ENCODE results near the gene IKZF5. TPM values are rescaled to one million over a fixed set of nuclear protein-coding genes. Genes with fewer than 3 reads are reported as not detected.

Gene IKZF5
- 10 to 100 TPM in 1 of 4 donors, 1 to 10 TPM in 3; 6.2 to 11.1 (median 7.1) TPM for total RNA-seq

DNA sequence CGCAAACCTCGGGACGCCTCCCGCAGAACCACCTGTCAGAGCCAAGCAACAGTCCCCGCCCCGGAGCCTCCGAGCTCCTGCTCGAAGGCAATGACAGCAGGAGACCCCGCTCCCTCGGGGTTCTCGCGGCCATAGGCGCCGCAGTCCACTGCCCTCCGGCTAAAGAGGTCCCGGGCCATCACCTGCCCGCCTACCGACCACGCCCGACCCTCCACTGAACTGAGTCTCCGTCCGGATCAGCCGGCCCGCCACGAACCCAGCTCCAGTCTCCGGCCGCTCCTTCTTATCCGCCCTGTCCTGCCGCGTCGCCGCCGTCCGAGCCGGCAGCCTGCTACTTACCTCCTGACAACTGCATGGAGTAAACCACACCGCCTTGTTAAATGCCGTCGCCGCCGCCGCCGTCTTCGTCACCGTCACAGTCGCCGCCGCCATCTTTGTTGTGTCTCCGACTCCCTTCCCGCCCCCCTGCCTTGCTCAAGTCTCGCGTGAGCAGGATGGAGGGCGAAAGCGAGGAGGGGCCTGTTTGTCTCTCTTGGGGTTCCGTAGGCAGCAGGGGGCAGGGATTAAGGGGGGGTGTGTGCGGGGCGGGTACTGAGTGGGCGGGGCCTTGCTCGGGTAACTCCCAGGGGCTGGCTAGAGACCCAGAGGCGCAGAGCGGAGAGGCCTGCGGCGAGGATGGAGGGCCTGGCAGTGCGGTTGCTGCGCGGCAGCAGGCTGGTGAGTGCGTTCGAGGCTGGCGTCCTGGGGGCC, at the start of gene IKZF5, which contains the start of gene ACADSB:
IKZF5 (minus strand) TSS at position 441 of the 750 bp plus-strand sequence. CDS start 10,170 bp downstream, outside the sequence.
ACADSB (plus strand) TSS at position 652 of the 750 bp plus-strand sequence; CDS start at position 676, 24 bp downstream.
- 1% methylated on average over 59 of the region's 68 CpGs; no CpG with 5 or more reads in 1 of the 2 donors for WGBS, 2 donors (ENCODE audit: low coverage in 1 of 2)
- Histone ChIP-seq H3K27ac (peak within 1 kb of the TSS; percentile 91 to 96 (median 93)), H3K36me3 (no peaks in the 10 kb centered on the region), H3K4me3 (peak within 1 kb of the TSS; percentile 85 to 100 (median 94)), H3K27me3 (no peaks in the 10 kb centered on the region), H3K4me1 (peaks cover 0 to 34% (median 19%) of the 10 kb centered on the region in 4 donors), H3K9me3 (no peaks in the 10 kb centered on the region)
- intact Hi-C loops (cut with DNase I; ENCODE audit: low total_unique reads) (loop anchor here (1.0 kb wide), 1 partner anchor 28 kb away; the partner anchor contains the start of gene PSTK), in situ Hi-C loops (cut with MboI; ENCODE audit: low pct_ligation_motif_present in 1 of 4, low pct_unique_long_range_greater_than_20kb in 1 of 4, low sequenced_read_pairs in 3 of 4) (no loop called here)
- peak; percentile 97 for DNase-seq
- TF ChIP-seq POLR2AphosphoS5 (IDR thresholded peaks at IDR 0.05) = peak; percentile 92 to 95 (median 95)
- TF ChIP-seq POLR2A (IDR thresholded peaks at IDR 0.05) = peak; percentile 88
- TF ChIP-seq EP300 (IDR thresholded peaks at IDR 0.05; ENCODE audit: low read depth) = no peak
- TF ChIP-seq, protein P1, sequence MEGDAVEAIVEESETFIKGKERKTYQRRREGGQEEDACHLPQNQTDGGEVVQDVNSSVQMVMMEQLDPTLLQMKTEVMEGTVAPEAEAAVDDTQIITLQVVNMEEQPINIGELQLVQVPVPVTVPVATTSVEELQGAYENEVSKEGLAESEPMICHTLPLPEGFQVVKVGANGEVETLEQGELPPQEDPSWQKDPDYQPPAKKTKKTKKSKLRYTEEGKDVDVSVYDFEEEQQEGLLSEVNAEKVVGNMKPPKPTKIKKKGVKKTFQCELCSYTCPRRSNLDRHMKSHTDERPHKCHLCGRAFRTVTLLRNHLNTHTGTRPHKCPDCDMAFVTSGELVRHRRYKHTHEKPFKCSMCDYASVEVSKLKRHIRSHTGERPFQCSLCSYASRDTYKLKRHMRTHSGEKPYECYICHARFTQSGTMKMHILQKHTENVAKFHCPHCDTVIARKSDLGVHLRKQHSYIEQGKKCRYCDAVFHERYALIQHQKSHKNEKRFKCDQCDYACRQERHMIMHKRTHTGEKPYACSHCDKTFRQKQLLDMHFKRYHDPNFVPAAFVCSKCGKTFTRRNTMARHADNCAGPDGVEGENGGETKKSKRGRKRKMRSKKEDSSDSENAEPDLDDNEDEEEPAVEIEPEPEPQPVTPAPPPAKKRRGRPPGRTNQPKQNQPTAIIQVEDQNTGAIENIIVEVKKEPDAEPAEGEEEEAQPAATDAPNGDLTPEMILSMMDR (IDR thresholded peaks at IDR 0.05) = no peak

DNA sequence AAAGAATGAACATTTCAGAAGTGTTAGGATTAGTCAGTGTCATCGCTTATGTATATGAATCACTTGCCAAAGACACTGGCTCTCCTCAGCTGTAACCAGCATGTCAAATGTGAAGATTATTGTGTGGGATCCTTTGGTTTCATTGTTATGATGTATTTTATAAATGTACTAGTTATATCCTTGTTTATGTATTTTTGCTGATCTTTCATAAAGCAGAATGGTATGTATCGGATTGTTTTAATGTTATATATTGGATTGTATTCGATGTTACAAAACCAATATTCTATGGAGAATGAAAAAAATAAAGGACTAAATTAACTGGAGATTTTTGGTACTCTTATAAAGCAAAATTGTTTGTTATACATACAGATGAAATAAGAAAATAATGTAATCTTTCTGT, 49.4 kb upstream of the IKZF5 start:
- no peaks in the 10 kb centered on the region for H3K9me3 ChIP-seq
- no peak for TF ChIP-seq POLR2A (IDR thresholded peaks at IDR 0.05)
- TF ChIP-seq POLR2AphosphoS5 (IDR thresholded peaks at IDR 0.05) = no peak
- no peak overlapping the region for H3K27ac ChIP-seq
- WGBS, 2 donors (ENCODE audit: low coverage in 1 of 2) = 93 to 94% methylated on average over 3 of the region's 3 CpGs
- no peaks in the 10 kb centered on the region for H3K27me3 ChIP-seq
- in situ Hi-C loops (cut with MboI; ENCODE audit: low pct_ligation_motif_present in 1 of 4, low pct_unique_long_range_greater_than_20kb in 1 of 4, low sequenced_read_pairs in 3 of 4) = no loop called here
- peaks cover 0 to 11% (median 3%) of the 10 kb centered on the region in 4 donors for H3K36me3 ChIP-seq
- H3K4me3 ChIP-seq = no peak overlapping the region
- intact Hi-C loops (cut with DNase I; ENCODE audit: low total_unique reads) = no loop called here
- DNase-seq = no peak
- no peaks in the 10 kb centered on the region for H3K4me1 ChIP-seq

DNA sequence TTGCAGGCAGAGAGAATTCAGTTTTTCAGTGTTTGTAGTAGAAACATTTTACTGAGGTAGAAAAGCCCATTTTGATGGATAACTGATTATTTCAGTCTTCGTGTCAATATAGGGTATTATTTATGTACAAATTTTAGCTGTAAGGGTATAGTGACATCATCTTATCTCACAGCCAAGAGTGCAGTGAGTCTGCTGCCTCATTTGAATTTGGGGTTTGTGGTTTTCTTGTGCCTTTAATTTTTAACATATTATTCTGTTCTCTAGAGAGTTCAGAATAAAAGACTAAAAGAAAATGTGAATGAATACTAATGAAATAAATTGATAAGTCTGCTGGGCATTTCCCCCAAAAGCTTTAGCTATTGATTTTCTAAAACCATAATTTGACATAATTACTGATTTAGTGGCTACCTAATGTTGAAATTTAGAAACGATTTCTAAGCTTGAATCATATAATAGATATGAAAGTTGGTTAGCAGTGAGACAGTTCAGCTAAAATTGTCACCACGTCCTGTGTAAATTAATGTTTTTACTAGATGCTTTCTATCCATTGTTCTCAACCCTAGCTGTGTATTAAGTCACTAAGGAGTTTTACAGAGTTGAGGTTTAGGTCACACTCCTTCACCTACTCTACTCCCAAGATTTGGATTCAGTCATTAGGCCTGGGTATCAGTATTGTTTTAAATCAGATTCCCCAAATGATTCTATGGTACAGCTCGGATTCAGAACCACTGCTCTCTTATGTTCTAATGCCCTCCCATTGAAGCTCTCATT, 37.6 kb upstream of the IKZF5 start:
- Histone ChIP-seq H3K27me3 (no peaks in the 10 kb centered on the region), H3K4me3 (no peak overlapping the region), H3K36me3 (peaks cover 0 to 8% (median 4%) of the 10 kb centered on the region in 4 donors), H3K27ac (no peak overlapping the region), H3K4me1 (no peaks in the 10 kb centered on the region), H3K9me3 (no peaks in the 10 kb centered on the region)
- 80 to 81% methylated on average over 4 of the region's 4 CpGs for WGBS, 2 donors (ENCODE audit: low coverage in 1 of 2)
- no peak for DNase-seq
- in situ Hi-C loops (cut with MboI; ENCODE audit: low pct_ligation_motif_present in 1 of 4, low pct_unique_long_range_greater_than_20kb in 1 of 4, low sequenced_read_pairs in 3 of 4) = loop anchor here in 2 of 4 donors (10.0 to 25.0 kb wide), 2 partner anchors 509 to 516 kb away; no protein-coding TSS in a partner anchor
- TF ChIP-seq, protein P1 (IDR thresholded peaks at IDR 0.05) = no peak
- TF ChIP-seq EP300 (IDR thresholded peaks at IDR 0.05; ENCODE audit: low read depth) = no peak
- TF ChIP-seq POLR2A (IDR thresholded peaks at IDR 0.05) = no peak
- no peak for TF ChIP-seq POLR2AphosphoS5 (IDR thresholded peaks at IDR 0.05)
- intact Hi-C loops (cut with DNase I; ENCODE audit: low total_unique reads) = no loop called here

GRCh38 chr10:123044391-123044790, 35.8 kb upstream of the IKZF5 start:
- H3K9me3 ChIP-seq = no peaks in the 10 kb centered on the region
- in situ Hi-C loops (cut with MboI; ENCODE audit: low pct_ligation_motif_present in 1 of 4, low pct_unique_long_range_greater_than_20kb in 1 of 4, low sequenced_read_pairs in 3 of 4) = loop anchor here in 2 of 4 donors (10.0 to 25.0 kb wide), 2 partner anchors 510 to 518 kb away; no protein-coding TSS in a partner anchor
- DNase-seq = no peak
- TF ChIP-seq, protein P1 (IDR thresholded peaks at IDR 0.05) = no peak
- peaks cover 0 to 8% (median 4%) of the 10 kb centered on the region in 4 donors for H3K36me3 ChIP-seq
- no peaks in the 10 kb centered on the region for H3K4me1 ChIP-seq
- intact Hi-C loops (cut with DNase I; ENCODE audit: low total_unique reads) = no loop called here
- no peak overlapping the region for H3K4me3 ChIP-seq
- no peaks in the 10 kb centered on the region for H3K27me3 ChIP-seq
- H3K27ac ChIP-seq = no peak overlapping the region
- 90 to 94% methylated on average over 2 of the region's 2 CpGs for WGBS, 2 donors (ENCODE audit: low coverage in 1 of 2)

Data from transverse colon (tissue), 4 donors.